Adrenal gland (tissue), 12 donors: ENCODE data around the gene LRFN5. TPM values are rescaled to one million over a fixed set of nuclear protein-coding genes. Genes with fewer than 3 reads are reported as not detected.
"Not testable (repeated sequence)": the region's sequence is repeated elsewhere in the genome, so short reads cannot be mapped to it uniquely, and the experiment has no call there.

ENCODE experiments used
- DNase-seq, 7 donors: peaks; one replicate each; pipeline ENCODE4 v3.0.0-alpha.2; 2019 to 2020
- H3K27ac ChIP-seq, 5 donors: fragments of 200-600 bp; sonication (generic) in 4 of 5; 1 replicate in 3 of 5; 2 replicates in 2 of 5; pipeline versions ENCODE4 v1.5.1 to v1.8.0; 2016 to 2020; ENCODE audit warnings: mild to moderate bottlenecking in 1 of 5
- H3K27me3 ChIP-seq: fragments of 200-600 bp; 2 replicates; pipeline ENCODE4 v1.8.0; 2021
- H3K36me3 ChIP-seq, 2 donors: fragments of 200-600 bp; replicated peaks in 1 of 2; 1 replicate in 1 of 2; 2 replicates in 1 of 2; pipeline versions ENCODE4 v1.5.1 to v1.8.0; 2018 to 2022
- H3K4me1 ChIP-seq, 2 donors: fragments of 200-600 bp; replicated peaks in 1 of 2; 1 replicate in 1 of 2; 2 replicates in 1 of 2; pipeline versions ENCODE4 v1.5.1 to v1.8.0; 2018 to 2021
- H3K4me3 ChIP-seq, 4 donors: fragments of 200-600 bp; sonication (generic) in 3 of 4; one replicate each; pipeline ENCODE4 v1.5.1; 2016 to 2018
- H3K9me3 ChIP-seq, 3 donors: fragments of 200-600 bp; sonication (generic) in 1 of 3; replicated peaks in 1 of 3; 1 replicate in 2 of 3; 2 replicates in 1 of 3; pipeline versions ENCODE4 v1.5.1 to v1.8.0; 2016 to 2021
- CTCF ChIP-seq, 6 experiments: fragments of 450-650 bp in 4 of 6; fragments of 200-600 bp in 2 of 6; sonication (generic) in 1 of 6; IDR thresholded peaks; 1 replicate in 5 of 6; 2 replicates in 1 of 6; pipeline versions ENCODE4 v1.5.1 to v1.8.0; 2016 to 2021; ENCODE audit warnings: antibody characterized with exemption in 6 of 6, mild to moderate bottlenecking in 2 of 6, moderate library complexity in 1 of 6
- POLR2A ChIP-seq, 2 donors: fragments of 450-650 bp; IDR thresholded peaks; one replicate each; pipeline ENCODE4 v1.6.1; 2017; ENCODE audit warnings: antibody characterized with exemption in 2 of 2, mild to moderate bottlenecking in 2 of 2, moderate library complexity in 1 of 2
- WGBS, 4 donors: extraction: QIAGEN DNeasy Blood & Tissue Kit in 2 of 4; methylation state at CpG; one replicate each; pipeline versions ENCODE4 v1.1.5 to v1.1.7; 2013 to 2017; 5-methylcytosine and 5-hydroxymethylcytosine counted together
- intact Hi-C, 2 donors: fragments of 100-400 bp; cut with DNase I; formaldehyde crosslinking; loops; one replicate each; pipeline versions ENCODE4 v1.14.1 to v1.15.0; 2022 to 2023
- polyA plus RNA-seq, 3 donors: library from polyadenylated mRNA; stranded (reverse); fragments of 200-250 nt in 2 of 3; fragments of 350-450 nt in 1 of 3; fragmentation: Illumina TruSeq in 1 of 3; extraction: RNeasy Lipid Tissue Mini Kit (QIAGEN cat#74804) in 1 of 3; gene quantifications; one replicate each; pipeline ENCODE4 v1.2.3, GENCODE V29; 2013 to 2014
- total RNA-seq, 9 donors: library from RNA; depleted of rRNA in 4 of 9; stranded (reverse); fragments of >200 nt in 4 of 9; fragments of 120-200 nt in 1 of 9; fragmentation: NEBNext Ultra II Directional in 1 of 9; extraction: Animal tissue kit (Norgen Biotek cat#: 25700) in 1 of 9; gene quantifications; one replicate each; pipeline versions ENCODE4 v1.1.0 to v1.2.4, GENCODE V29; 2013 to 2023
- donor health status: healthy with polysubstance abuse.
- donor health status: Bipolar disorder and iron deficiency.
- donor health status: DM: yes; HTN: yes; CAD: no.
- donor health status: DM: no; HTN: no; CAD: no.
- donor health status: DM: no; HTN: no; CAD: no.
- donor health status: DM: yes; HTN: yes; CAD: no.

LRFN5 gene
- total and polyA plus RNA-seq, 12 donors, result 1.7 to 18.2 (median 6.3) TPM

- Histone ChIP-seq H3K4me1 (peaks cover 0 to 5% of the 10 kb centered on the region in 2 donors), H3K9me3 (no peaks in the 10 kb centered on the region), H3K36me3 (no peaks in the 10 kb centered on the region), H3K4me3 (no peak overlapping the region), H3K27ac (no peak overlapping the region), H3K27me3 (no peaks in the 10 kb centered on the region)
- WGBS, 4 donors, result 46 to 80% (median 56%) methylated on average over 3 of the region's 3 CpGs
- DNase-seq, result no peak
- TF ChIP-seq CTCF (IDR thresholded peaks at IDR 0.05), result no peak
- no peak for TF ChIP-seq POLR2A (IDR thresholded peaks at IDR 0.05)
- intact Hi-C loops, result no loop called here
Observed at GRCh38 chr14:41901089-41901488, 294.4 kb downstream of the LRFN5 start.

GRCh38 chr14:41905394-41905964 is 298.8 kb downstream of the LRFN5 start:
- Histone ChIP-seq H3K27me3 (no peaks in the 10 kb centered on the region), H3K9me3 (no peaks in the 10 kb centered on the region), H3K27ac (no peak overlapping the region), H3K4me3 (no peak overlapping the region), H3K4me1 (no peaks in the 10 kb centered on the region), H3K36me3 (no peaks in the 10 kb centered on the region)
- WGBS, 4 donors, result 93 to 96% (median 94%) methylated on average over 9 of the region's 9 CpGs
- TF ChIP-seq POLR2A (IDR thresholded peaks at IDR 0.05) (no peak), CTCF (IDR thresholded peaks at IDR 0.05) (no peak)
- intact Hi-C loops, result no loop called here
- DNase-seq, result no peak

- H3K27me3 ChIP-seq, H3K36me3 ChIP-seq, H3K4me3 ChIP-seq, H3K9me3 ChIP-seq, H3K27ac ChIP-seq, H3K4me1 ChIP-seq, intact Hi-C loops, DNase-seq: not testable (repeated sequence)
- 84 to 97% (median 85%) methylated on average over 7 to 12 of the region's 12 CpGs for WGBS, 4 donors
Observed at GRCh38 chr14:41911155-41911554, 304.5 kb downstream of the LRFN5 start.

GRCh38 chr14:41913398-41913797 is 306.7 kb downstream of the LRFN5 start:
- no peak for DNase-seq
- TF ChIP-seq CTCF (IDR thresholded peaks at IDR 0.05) (no peak), POLR2A (IDR thresholded peaks at IDR 0.05) (no peak)
- WGBS, 4 donors, result 89 to 93% (median 92%) methylated on average over 2 of the region's 2 CpGs
- intact Hi-C loops, result no loop called here
- no peaks in the 10 kb centered on the region for H3K9me3 ChIP-seq
- H3K4me1 ChIP-seq, result no peaks in the 10 kb centered on the region
- H3K36me3 ChIP-seq, result no peaks in the 10 kb centered on the region
- no peak overlapping the region for H3K4me3 ChIP-seq
- H3K27ac ChIP-seq, result no peak overlapping the region
- H3K27me3 ChIP-seq, result no peaks in the 10 kb centered on the region

GRCh38 chr14:41915732-41916131 is 309.1 kb downstream of the LRFN5 start:
- no peaks in the 10 kb centered on the region for H3K4me1 ChIP-seq
- no peaks in the 10 kb centered on the region for H3K27me3 ChIP-seq
- intact Hi-C loops, result no loop called here
- H3K36me3 ChIP-seq, result no peaks in the 10 kb centered on the region
- DNase-seq, result no peak
- no peaks in the 10 kb centered on the region for H3K9me3 ChIP-seq
- no peak for TF ChIP-seq POLR2A (IDR thresholded peaks at IDR 0.05)
- no peak for TF ChIP-seq CTCF (IDR thresholded peaks at IDR 0.05)
- no peak overlapping the region for H3K27ac ChIP-seq
- H3K4me3 ChIP-seq, result no peak overlapping the region
